HCT116 (cell line): ENCODE measurements around the gene FKBP2. TPM values are rescaled to one million over a fixed set of nuclear protein-coding genes. Genes with fewer than 3 reads are reported as not detected.

Experiments used
- ATAC-seq: fragments of 200-7000 bp; cut with Tn5 transposase; 2 replicates; pipeline ENCODE4 v1.9.1; 2020; ENCODE audit warnings: mild to moderate bottlenecking, moderate library complexity
- BruUV-seq: library from RNA; stranded (reverse); fragments of 400-500 nt; replicated peaks from 2 replicates; lab custom pipeline; 2021; lab: Mats Ljungman, UMichigan
- CTCF ChIA-PET: fragments of 300-600 bp; sonication (Branson Sonifier 250); formaldehyde crosslinking; loops from one replicate; lab custom pipeline; 2021; ENCODE audit warnings: antibody characterized with exemption; lab: Charles Lee
- POLR2A ChIA-PET: fragments of 300-600, 350-600 bp; sonication (Branson Sonifier 250); formaldehyde crosslinking; loops from one replicate; lab custom pipeline; 2021; ENCODE audit warnings: antibody characterized with exemption; lab: Charles Lee
- RAD21 ChIA-PET, 2 experiments: fragments of 300-600 bp; sonication (Branson Sonifier 250); formaldehyde crosslinking; loops; one replicate each; lab custom pipeline; 2023; ENCODE audit warnings: low total read pairs in 2 of 2; ENCODE audit not compliant: uncharacterized antibody in 2 of 2, unreplicated experiment in 2 of 2, low non-redundant PET in 1 of 2; lab: Charles Lee
- DNase-seq: peaks from one replicate; pipeline ENCODE4 v3.0.0-alpha.2; 2010; ENCODE audit warnings: low read depth, low spot score
- H2AFZ ChIP-seq: fragments of 200-600 bp; shearing (Covaris generic), sonication (generic); 2 replicates; pipeline ENCODE4 v1.6.1; 2017; ENCODE audit warnings: low read depth, mixed run types, mixed read lengths, antibody characterized with exemption, low read length; ENCODE audit not compliant: poor library complexity, severe bottlenecking
- H3K27ac ChIP-seq: 2 replicates; pipeline ENCODE4 v1.5.1; 2012; ENCODE audit warnings: low read depth, low read length
- H3K27me3 ChIP-seq: fragments of 200-600 bp; sonication (generic); 2 replicates; pipeline ENCODE4 v1.6.1; 2016; ENCODE audit warnings: mixed run types, low read length, mixed read lengths; ENCODE audit not compliant: insufficient read depth
- H3K36me3 ChIP-seq, 2 experiments: fragments of 200-500 bp in 1 of 2; fragments of 200-600 bp in 1 of 2; sonication (Bioruptor generic) in 1 of 2; sonication (generic) in 1 of 2; 2 replicates each; pipeline versions ENCODE4 v1.5.1 to v1.6.1; 2014 to 2016; ENCODE audit warnings: low read length in 2 of 2, inconsistent platforms in 1 of 2, mixed read lengths in 1 of 2, mixed run types in 1 of 2; ENCODE audit not compliant: insufficient read depth in 2 of 2, control insufficient read depth in 1 of 2
- H3K4me1 ChIP-seq, 2 experiments: fragments of 200-600 bp in 1 of 2; sonication (generic) in 1 of 2; 2 replicates each; pipeline versions ENCODE4 v1.5.1 to v1.6.1; 2012 to 2017; ENCODE audit warnings: low read length in 2 of 2, inconsistent platforms in 1 of 2, mild to moderate bottlenecking in 1 of 2, mixed read lengths in 1 of 2, mixed run types in 1 of 2, moderate library complexity in 1 of 2; ENCODE audit not compliant: insufficient read depth in 2 of 2, control insufficient read depth in 1 of 2
- H3K4me2 ChIP-seq: fragments of 200-600 bp; sonication (generic); 2 replicates; pipeline ENCODE4 v1.6.1; 2017; ENCODE audit warnings: mixed run types, low read length, mixed read lengths
- H3K4me3 ChIP-seq, 2 experiments: fragments of 200-600 bp in 1 of 2; sonication (generic) in 1 of 2; replicated peaks in 1 of 2; 2 replicates each; pipeline ENCODE4 v1.5.1; 2011 to 2016; ENCODE audit warnings: low read length in 2 of 2, control low read depth in 1 of 2, low read depth in 1 of 2, mild to moderate bottlenecking in 1 of 2, mixed read lengths in 1 of 2, mixed run types in 1 of 2
- H3K79me2 ChIP-seq: fragments of 200-600 bp; sonication (generic); 2 replicates; pipeline ENCODE4 v1.6.1; 2017; ENCODE audit warnings: mild to moderate bottlenecking, mixed run types, low read length, moderate library complexity, mixed read lengths; ENCODE audit not compliant: insufficient read depth
- H3K9ac ChIP-seq: fragments of 200-600 bp; sonication (generic); 2 replicates; pipeline ENCODE4 v1.6.1; 2016; ENCODE audit warnings: low read length, mixed read lengths
- H3K9me2 ChIP-seq: fragments of 200-600 bp; sonication (generic), shearing (Covaris generic); 2 replicates; pipeline ENCODE4 v1.6.1; 2017; ENCODE audit warnings: mixed run types, mild to moderate bottlenecking, moderate library complexity; ENCODE audit not compliant: insufficient read depth
- H3K9me3 ChIP-seq, 2 experiments: fragments of 200-500 bp in 1 of 2; fragments of 200-600 bp in 1 of 2; sonication (Bioruptor generic) in 1 of 2; sonication (generic) in 1 of 2; 2 replicates each; pipeline ENCODE4 v1.6.1; 2014 to 2017; ENCODE audit warnings: low read length in 2 of 2, mixed read lengths in 2 of 2, inconsistent platforms in 1 of 2, low read depth in 1 of 2, mild to moderate bottlenecking in 1 of 2, mixed run types in 1 of 2, moderate library complexity in 1 of 2; ENCODE audit not compliant: control insufficient read depth in 1 of 2, insufficient read depth in 1 of 2
- H4K20me1 ChIP-seq: fragments of 200-600 bp; sonication (generic), shearing (Covaris generic); 2 replicates; pipeline ENCODE4 v1.6.1; 2017; ENCODE audit warnings: mixed run types, mild to moderate bottlenecking, moderate library complexity; ENCODE audit not compliant: insufficient read depth
- CEBPB ChIP-seq: IDR thresholded peaks from 2 replicates; pipeline ENCODE4 v1.6.1; 2012; ENCODE audit warnings: low read depth
- EZH2 ChIP-seq: fragments of 200-600 bp; sonication (generic); IDR thresholded peaks from 2 replicates; pipeline ENCODE4 v1.6.1; 2017; ENCODE audit warnings: antibody characterized with exemption, mixed run types
- EZH2phosphoT487 ChIP-seq: fragments of 200-600 bp; IDR thresholded peaks from 2 replicates; pipeline ENCODE4 v1.6.1; 2018; ENCODE audit warnings: antibody characterized with exemption, borderline replicate concordance
- FOSL1 ChIP-seq: IDR thresholded peaks from 2 replicates; pipeline ENCODE4 v1.6.1; 2012; ENCODE audit warnings: low read depth
- POLR2A ChIP-seq: IDR thresholded peaks from 2 replicates; pipeline ENCODE4 v1.7.0; 2011; ENCODE audit warnings: borderline replicate concordance; ENCODE audit not compliant: insufficient read depth, insufficient read length; ENCODE audit errors: extremely low read depth
- SP1 ChIP-seq: IDR thresholded peaks from 2 replicates; pipeline ENCODE4 v1.6.1; 2012; ENCODE audit warnings: low read depth
- SRF ChIP-seq: IDR thresholded peaks from 2 replicates; pipeline ENCODE4 v1.6.1; 2012; ENCODE audit warnings: low read depth
- TCF7L2 ChIP-seq: IDR thresholded peaks from 2 replicates; pipeline ENCODE4 v1.7.0; 2011; ENCODE audit warnings: borderline replicate concordance, inconsistent platforms; ENCODE audit not compliant: insufficient read depth, insufficient read length; ENCODE audit errors: extremely low read depth
- YY1 ChIP-seq: IDR thresholded peaks from 2 replicates; pipeline ENCODE4 v1.6.1; 2011; ENCODE audit warnings: low read length, low read depth, moderate library complexity, mild to moderate bottlenecking; ENCODE audit not compliant: insufficient replicate concordance; ENCODE audit errors: extremely low read depth
- intact Hi-C: fragments of 100-400 bp; cut with micrococcal nuclease; formaldehyde crosslinking; loops from 2 replicates; pipeline ENCODE4 v1.10.0; 2022
- total RNA-seq: library from RNA; stranded (reverse); gene quantifications from one replicate; pipeline ENCODE4 v1.2.1, GENCODE V29; 2021; ENCODE audit not compliant: unreplicated experiment
- TF ChIP-seq, protein P1 (sequence below): IDR thresholded peaks from 2 replicates; pipeline ENCODE4 v1.6.1; 2012; ENCODE audit warnings: low read depth
- TF ChIP-seq, protein P2 (sequence below), 3 experiments: fragments of 200-600 bp in 1 of 3; sonication (generic) in 1 of 3; IDR thresholded peaks in 2 of 3; conservative IDR thresholded peaks in 1 of 3; 2 replicates each; pipeline ENCODE4 v1.5.1; 2012 to 2017; ENCODE audit warnings: low read depth in 2 of 3, low read length in 2 of 3, antibody characterized with exemption in 1 of 3, borderline replicate concordance in 1 of 3, control low read depth in 1 of 3, mild to moderate bottlenecking in 1 of 3, mixed read lengths in 1 of 3, mixed run types in 1 of 3, moderate library complexity in 1 of 3; ENCODE audit not compliant: insufficient read depth in 1 of 3

Gene FKBP2
- total RNA-seq, 1 experiment from 2014 or later, result 69.2 TPM

DNA sequence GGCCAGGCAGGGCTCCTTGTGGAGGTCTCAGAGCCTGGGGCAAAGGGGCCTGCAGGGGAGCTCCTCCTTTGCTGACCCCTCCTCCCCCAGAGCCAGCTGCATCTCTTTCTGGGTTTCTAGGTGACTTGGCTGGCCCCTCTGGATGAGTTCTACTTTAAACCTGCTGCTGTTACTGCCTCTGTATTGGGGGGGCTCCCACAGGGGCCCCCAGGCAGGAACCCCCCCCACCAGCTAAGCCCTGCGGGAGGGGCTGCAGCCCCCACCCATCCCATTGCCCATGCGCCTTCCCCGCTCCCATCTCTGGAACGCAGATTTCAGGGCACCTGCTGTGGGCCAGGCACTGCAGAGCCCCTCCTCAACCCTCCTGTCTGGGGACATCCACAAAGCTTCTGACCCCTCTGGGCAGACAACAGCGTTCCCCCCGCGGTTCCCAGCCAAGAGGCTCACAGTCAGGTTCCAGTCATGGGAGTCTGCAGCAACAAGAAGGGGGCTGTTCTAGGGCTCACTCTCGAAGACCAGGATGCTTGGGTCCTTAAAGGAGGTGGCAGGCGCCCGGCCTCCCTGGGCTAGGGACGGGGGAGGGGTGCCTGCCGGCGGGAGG is 9.6 kb downstream of the FKBP2 start:
- Histone ChIP-seq H3K4me1 (peaks cover 24 to 58% of the 10 kb centered on the region in 2 experiments), H3K36me3 (peaks cover 2 to 13% of the 10 kb centered on the region in 2 experiments; a peak in 2 of 4 replicates), H3K9ac (peak overlapping the region; percentile 97), H3K27ac (peak overlapping the region; percentile 89; the same call in 1 of the 2 replicates), H3K4me2 (peak overlapping the region; percentile 95), H3K9me2 (no peaks in the 10 kb centered on the region), H3K4me3 (peak overlapping the region; percentile 62 to 98), H2AFZ (no peak overlapping the region), H3K27me3 (no peaks in the 10 kb centered on the region), H3K9me3 (no peaks in the 10 kb centered on the region)
- BruUV-seq, result no TSS peak
- ChIA-PET CTCF (interaction anchor here (1.1 to 1.9 kb wide), 6 partner anchors 8 to 106 kb away, joined by 3 to 7 read pairs (median 4); partner anchors contain the start of gene FKBP2), RAD21 (no interaction called here), POLR2A (interaction anchor here (1.0 to 1.6 kb wide), 3 partner anchors 9 to 68 kb away, joined by 4 to 6 read pairs (median 4); partner anchors contain the start of genes FKBP2 and PRDX5)
- ATAC-seq, result peak; percentile 18
- TF ChIP-seq, protein P1, sequence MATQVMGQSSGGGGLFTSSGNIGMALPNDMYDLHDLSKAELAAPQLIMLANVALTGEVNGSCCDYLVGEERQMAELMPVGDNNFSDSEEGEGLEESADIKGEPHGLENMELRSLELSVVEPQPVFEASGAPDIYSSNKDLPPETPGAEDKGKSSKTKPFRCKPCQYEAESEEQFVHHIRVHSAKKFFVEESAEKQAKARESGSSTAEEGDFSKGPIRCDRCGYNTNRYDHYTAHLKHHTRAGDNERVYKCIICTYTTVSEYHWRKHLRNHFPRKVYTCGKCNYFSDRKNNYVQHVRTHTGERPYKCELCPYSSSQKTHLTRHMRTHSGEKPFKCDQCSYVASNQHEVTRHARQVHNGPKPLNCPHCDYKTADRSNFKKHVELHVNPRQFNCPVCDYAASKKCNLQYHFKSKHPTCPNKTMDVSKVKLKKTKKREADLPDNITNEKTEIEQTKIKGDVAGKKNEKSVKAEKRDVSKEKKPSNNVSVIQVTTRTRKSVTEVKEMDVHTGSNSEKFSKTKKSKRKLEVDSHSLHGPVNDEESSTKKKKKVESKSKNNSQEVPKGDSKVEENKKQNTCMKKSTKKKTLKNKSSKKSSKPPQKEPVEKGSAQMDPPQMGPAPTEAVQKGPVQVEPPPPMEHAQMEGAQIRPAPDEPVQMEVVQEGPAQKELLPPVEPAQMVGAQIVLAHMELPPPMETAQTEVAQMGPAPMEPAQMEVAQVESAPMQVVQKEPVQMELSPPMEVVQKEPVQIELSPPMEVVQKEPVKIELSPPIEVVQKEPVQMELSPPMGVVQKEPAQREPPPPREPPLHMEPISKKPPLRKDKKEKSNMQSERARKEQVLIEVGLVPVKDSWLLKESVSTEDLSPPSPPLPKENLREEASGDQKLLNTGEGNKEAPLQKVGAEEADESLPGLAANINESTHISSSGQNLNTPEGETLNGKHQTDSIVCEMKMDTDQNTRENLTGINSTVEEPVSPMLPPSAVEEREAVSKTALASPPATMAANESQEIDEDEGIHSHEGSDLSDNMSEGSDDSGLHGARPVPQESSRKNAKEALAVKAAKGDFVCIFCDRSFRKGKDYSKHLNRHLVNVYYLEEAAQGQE, result no peak
- no peak for TF ChIP-seq SP1
- TF ChIP-seq EZH2, result no peak
- TF ChIP-seq TCF7L2, result no peak
- TF ChIP-seq, protein P2, sequence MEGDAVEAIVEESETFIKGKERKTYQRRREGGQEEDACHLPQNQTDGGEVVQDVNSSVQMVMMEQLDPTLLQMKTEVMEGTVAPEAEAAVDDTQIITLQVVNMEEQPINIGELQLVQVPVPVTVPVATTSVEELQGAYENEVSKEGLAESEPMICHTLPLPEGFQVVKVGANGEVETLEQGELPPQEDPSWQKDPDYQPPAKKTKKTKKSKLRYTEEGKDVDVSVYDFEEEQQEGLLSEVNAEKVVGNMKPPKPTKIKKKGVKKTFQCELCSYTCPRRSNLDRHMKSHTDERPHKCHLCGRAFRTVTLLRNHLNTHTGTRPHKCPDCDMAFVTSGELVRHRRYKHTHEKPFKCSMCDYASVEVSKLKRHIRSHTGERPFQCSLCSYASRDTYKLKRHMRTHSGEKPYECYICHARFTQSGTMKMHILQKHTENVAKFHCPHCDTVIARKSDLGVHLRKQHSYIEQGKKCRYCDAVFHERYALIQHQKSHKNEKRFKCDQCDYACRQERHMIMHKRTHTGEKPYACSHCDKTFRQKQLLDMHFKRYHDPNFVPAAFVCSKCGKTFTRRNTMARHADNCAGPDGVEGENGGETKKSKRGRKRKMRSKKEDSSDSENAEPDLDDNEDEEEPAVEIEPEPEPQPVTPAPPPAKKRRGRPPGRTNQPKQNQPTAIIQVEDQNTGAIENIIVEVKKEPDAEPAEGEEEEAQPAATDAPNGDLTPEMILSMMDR (IDR thresholded peaks at IDR 0.05 in 2 of 3, conservative IDR thresholded peaks at IDR 0.05 in 1 of 3; ENCODE audit: borderline replicate concordance in 1 of 3, insufficient read depth in 1 of 3, low read depth in 2 of 3, low read length in 2 of 3), result no peak
- no peak for TF ChIP-seq SRF
- TF ChIP-seq POLR2A, result no peak
- no peak for TF ChIP-seq CEBPB
- TF ChIP-seq YY1, result no peak
- no peak for TF ChIP-seq FOSL1
- TF ChIP-seq EZH2phosphoT487, result no peak
- TF ChIP-seq, all 23 proteins: peak for 0
- Histone ChIP-seq H3K79me2 (peaks cover 44% of the 10 kb centered on the region), H4K20me1 (no peaks in the 10 kb centered on the region)
- intact Hi-C loops, result loop anchor here (2.0 kb wide), 1 partner anchor 54 kb away; the partner anchor contains the start of gene ESRRA
- no peak for DNase-seq
